GM23338 (cell line): ENCODE data around the gene MKI67. TPM values are rescaled to one million over a fixed set of nuclear protein-coding genes. Genes with fewer than 3 reads are reported as not detected.
"Not testable (repeated sequence)": the region's sequence is repeated elsewhere in the genome, so short reads cannot be mapped to it uniquely, and the experiment has no call there.

Source experiments
- ATAC-seq: fragments of 200-7000 bp; cut with Tn5 transposase; 3 replicates; pipeline ENCODE4 v1.9.1; 2020
- DNase-seq: peaks from one replicate; pipeline ENCODE4 v3.0.0-alpha.2; 2015; ENCODE audit warnings: low spot score
- H2AFZ ChIP-seq: fragments of 200-600 bp; sonication (generic); 2 replicates; pipeline ENCODE4 v1.8.0; 2016; ENCODE audit warnings: antibody characterized with exemption, mild to moderate bottlenecking, moderate library complexity
- H3F3A ChIP-seq: fragments of 200-600 bp; sonication (generic); replicated peaks from 2 replicates; pipeline ENCODE4 v1.8.0; 2017; ENCODE audit warnings: antibody characterized with exemption, mixed run types, low read depth
- H3K27ac ChIP-seq: fragments of 200-600 bp; sonication (generic); 2 replicates; pipeline ENCODE4 v1.6.1; 2016; ENCODE audit warnings: low read depth
- H3K27me3 ChIP-seq: fragments of 200-600 bp; sonication (generic); 2 replicates; pipeline ENCODE4 v1.8.0; 2016; ENCODE audit warnings: mild to moderate bottlenecking, mixed run types, moderate library complexity; ENCODE audit not compliant: insufficient read depth
- H3K36me3 ChIP-seq: fragments of 200-600 bp; sonication (generic); 2 replicates; pipeline ENCODE4 v1.8.0; 2016; ENCODE audit warnings: mild to moderate bottlenecking; ENCODE audit not compliant: insufficient read depth
- H3K4me1 ChIP-seq: fragments of 200-600 bp; sonication (generic); 2 replicates; pipeline ENCODE4 v1.8.0; 2016; ENCODE audit warnings: mild to moderate bottlenecking, moderate library complexity; ENCODE audit not compliant: insufficient read depth
- H3K4me2 ChIP-seq: fragments of 200-600 bp; sonication (generic); 2 replicates; pipeline ENCODE4 v1.7.1; 2017; ENCODE audit warnings: mixed run types
- H3K4me3 ChIP-seq: fragments of 200-600 bp; sonication (generic); 2 replicates; pipeline ENCODE4 v1.6.1; 2016; ENCODE audit warnings: mixed run types
- H3K79me2 ChIP-seq: fragments of 200-600 bp; sonication (generic); replicated peaks from 2 replicates; pipeline ENCODE4 v1.8.0; 2017; ENCODE audit warnings: mild to moderate bottlenecking; ENCODE audit not compliant: insufficient read depth
- H3K9me2 ChIP-seq: fragments of 200-600 bp; sonication (generic); 2 replicates; pipeline ENCODE4 v1.8.0; 2017; ENCODE audit not compliant: insufficient read depth
- H4K20me1 ChIP-seq: fragments of 200-600 bp; sonication (generic); replicated peaks from 2 replicates; pipeline ENCODE4 v1.8.0; 2017; ENCODE audit warnings: mild to moderate bottlenecking; ENCODE audit not compliant: insufficient read depth
- H3K27ac Mint-ChIP-seq: 2 replicates; pipeline ENCODE4 v1.8.0; 2020; ENCODE audit warnings: inconsistent platforms, mild to moderate bottlenecking, moderate library complexity, mixed read lengths
- H3K27me3 Mint-ChIP-seq: 3 replicates; pipeline ENCODE4 v1.8.0; 2022; ENCODE audit warnings: low read depth, mild to moderate bottlenecking, moderate library complexity, mixed read lengths, inconsistent platforms; ENCODE audit not compliant: insufficient read depth, poor library complexity
- H3K36me3 Mint-ChIP-seq: 3 replicates; pipeline ENCODE4 v1.8.0; 2021; ENCODE audit warnings: low read depth, mild to moderate bottlenecking, inconsistent platforms, moderate library complexity, mixed read lengths
- H3K4me1 Mint-ChIP-seq: 3 replicates; pipeline ENCODE4 v1.8.0; 2020; ENCODE audit warnings: mild to moderate bottlenecking, inconsistent platforms, mixed read lengths
- H3K4me3 Mint-ChIP-seq: 3 replicates; pipeline ENCODE4 v1.8.0; 2021; ENCODE audit warnings: moderate library complexity, mild to moderate bottlenecking, inconsistent platforms, mixed read lengths
- H3K9me3 Mint-ChIP-seq: 3 replicates; pipeline ENCODE4 v1.8.0; 2020; ENCODE audit warnings: moderate library complexity, mild to moderate bottlenecking, inconsistent platforms, mixed read lengths
- ETS1 ChIP-seq: IDR thresholded peaks from 2 replicates; pipeline ENCODE4 v1.6.1; 2016; ENCODE audit warnings: antibody characterized with exemption
- EZH2 ChIP-seq: fragments of 200-600 bp; sonication (generic); IDR thresholded peaks from one replicate; pipeline ENCODE4 v1.8.0; 2017; ENCODE audit warnings: antibody characterized with exemption, mild to moderate bottlenecking, low read depth; ENCODE audit not compliant: unreplicated experiment
- EZH2phosphoT487 ChIP-seq: fragments of 200-600 bp; sonication (generic); IDR thresholded peaks from one replicate; pipeline ENCODE4 v1.8.1; 2018; ENCODE audit warnings: antibody characterized with exemption; ENCODE audit not compliant: unreplicated experiment
- POLR2AphosphoS5 ChIP-seq: IDR thresholded peaks from 2 replicates; pipeline ENCODE4 v1.6.1; 2016; ENCODE audit warnings: antibody characterized with exemption, low read depth
- REST ChIP-seq: IDR thresholded peaks from one replicate; pipeline ENCODE4 v1.6.1; 2018; ENCODE audit warnings: antibody characterized with exemption; ENCODE audit not compliant: unreplicated experiment
- ZNF462 ChIP-seq: fragments of 250-450 bp; sonication (Bioruptor Pico); IDR thresholded peaks from 2 replicates; pipeline ENCODE4 v1.5.0; 2020; ENCODE audit warnings: mild to moderate bottlenecking, moderate library complexity
- polyA plus RNA-seq: library from polyadenylated mRNA; unstranded; fragments of >200 nt; fragmentation: Nextera tagmentation; extraction: Ambion mirVana; gene quantifications from 2 replicates; pipeline ENCODE4 v1.2.1, GENCODE V29; 2016
- total RNA-seq: library from RNA; depleted of rRNA; stranded (reverse); fragments of >200 nt; shearing (Covaris generic); gene quantifications from 2 replicates; pipeline ENCODE4 v1.2.3, GENCODE V29; 2014

MKI67 gene
- total and polyA plus RNA-seq, 2 experiments from 2014 or later = 58.0 to 103 TPM

GRCh38 chr10:128167926-128168520 lies 41.8 kb upstream of the MKI67 start (continued):
- no peak for TF ChIP-seq ZNF462 (CRISPR knock-in tag)
- no peak for TF ChIP-seq EZH2phosphoT487
- no peak for TF ChIP-seq EZH2
- TF ChIP-seq ETS1 = no peak
- TF ChIP-seq POLR2AphosphoS5 = no peak
- no peak for TF ChIP-seq REST

- not testable (repeated sequence) for H3K79me2 ChIP-seq, H3K4me2 ChIP-seq, H4K20me1 ChIP-seq, H3K4me3 ChIP-seq, H3K9me3 Mint-ChIP-seq, ATAC-seq, H3K36me3 ChIP-seq, H3K27me3 ChIP-seq, H3K9me2 ChIP-seq, H3K4me3 Mint-ChIP-seq, H3K27ac ChIP-seq, H2AFZ ChIP-seq, DNase-seq, H3K4me1 ChIP-seq, H3K27ac Mint-ChIP-seq, H3K36me3 Mint-ChIP-seq, H3K4me1 Mint-ChIP-seq, H3F3A ChIP-seq
- peaks cover 10% of the 10 kb centered on the region for H3K27me3 Mint-ChIP-seq
Measured at GRCh38 chr10:128167123-128167522, 40.9 kb upstream of the MKI67 start.
